HG03025 (cell line): ENCODE results near the gene TACC3.

Experiments used
- ATAC-seq: cut with Tn5 transposase; IDR thresholded peaks from one replicate; pipeline ENCODE4 v1.9.1; 2021; ENCODE audit warnings: mild to moderate bottlenecking, moderate library complexity; ENCODE audit not compliant: unreplicated experiment, low FRiP score

TACC3 gene

DNA sequence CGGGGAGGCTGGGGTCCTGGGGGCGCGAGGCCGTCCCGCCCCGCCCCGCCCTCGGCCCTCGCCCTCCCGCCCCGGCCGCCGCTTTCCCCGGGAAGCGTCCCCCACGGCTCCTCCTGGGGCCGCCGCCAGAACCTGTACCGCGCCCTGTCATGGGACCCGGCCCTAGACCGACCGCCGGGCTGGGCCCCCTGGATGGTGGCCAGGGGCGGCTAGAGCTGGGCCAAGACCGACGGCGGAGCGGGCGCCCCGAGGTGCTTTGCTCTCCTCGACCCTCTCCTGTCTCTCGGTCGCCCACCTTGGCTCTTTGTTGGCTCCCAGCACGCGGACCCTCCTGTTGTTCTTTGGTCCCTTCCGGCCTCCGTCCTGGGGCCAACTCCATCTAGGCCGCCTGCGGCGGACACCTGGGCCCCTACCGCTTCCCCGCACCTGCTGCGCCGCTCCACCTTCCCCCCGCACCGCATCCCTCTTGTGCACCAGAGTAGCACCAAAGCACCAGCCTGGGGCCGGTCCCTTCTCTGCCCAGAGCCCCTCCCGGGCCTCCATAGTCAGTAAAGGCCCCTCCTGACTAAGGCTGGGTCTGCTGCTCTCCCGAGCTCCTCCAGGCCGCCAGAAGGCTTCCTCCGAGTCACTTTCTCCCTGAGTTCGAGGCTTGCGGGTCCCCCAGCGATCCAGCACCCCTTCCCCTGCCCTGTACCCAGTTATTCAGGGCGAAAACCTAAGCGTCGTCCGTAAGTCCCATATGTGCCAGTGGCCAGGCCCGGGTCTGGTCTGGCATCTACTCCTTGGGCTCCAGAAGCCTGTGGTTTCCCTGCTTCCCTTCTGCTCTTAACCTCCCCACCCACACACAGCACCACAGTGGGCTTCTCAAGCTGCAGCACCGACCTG lies 587 bp downstream of the TACC3 start:
- peak; percentile 7 for ATAC-seq

GRCh38 chr4:1722551-1723118 lies 1.3 kb downstream of the TACC3 start:
- ATAC-seq = no peak

DNA sequence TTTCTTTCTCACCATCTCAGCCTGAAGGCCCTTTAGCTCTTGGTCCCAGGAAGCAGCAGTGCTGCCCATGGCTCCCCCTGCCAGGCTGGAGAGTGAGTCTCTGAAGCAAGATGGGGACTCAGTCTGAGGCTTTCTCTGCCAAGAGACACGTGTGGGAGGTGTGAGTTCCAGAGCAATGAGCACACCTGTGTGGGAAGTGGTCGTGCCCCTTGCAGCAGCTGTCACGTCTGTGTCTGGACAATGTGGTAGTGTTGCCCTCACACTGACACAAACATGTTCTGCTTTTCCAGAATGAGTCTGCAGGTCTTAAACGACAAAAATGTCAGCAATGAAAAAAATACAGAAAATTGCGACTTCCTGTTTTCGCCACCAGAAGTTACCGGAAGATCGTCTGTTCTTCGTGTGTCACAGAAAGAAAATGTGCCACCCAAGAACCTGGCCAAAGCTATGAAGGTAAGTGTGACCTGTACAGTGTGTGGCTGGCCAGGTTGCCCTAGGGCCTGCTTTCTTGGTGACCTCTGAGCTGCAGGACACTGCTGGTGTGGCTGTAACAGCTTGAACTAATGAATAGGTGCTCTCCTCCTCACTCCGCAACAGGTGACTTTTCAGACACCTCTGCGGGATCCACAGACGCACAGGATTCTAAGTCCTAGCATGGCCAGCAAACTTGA lies 1.9 kb downstream of the TACC3 start:
- ATAC-seq = no peak

DNA sequence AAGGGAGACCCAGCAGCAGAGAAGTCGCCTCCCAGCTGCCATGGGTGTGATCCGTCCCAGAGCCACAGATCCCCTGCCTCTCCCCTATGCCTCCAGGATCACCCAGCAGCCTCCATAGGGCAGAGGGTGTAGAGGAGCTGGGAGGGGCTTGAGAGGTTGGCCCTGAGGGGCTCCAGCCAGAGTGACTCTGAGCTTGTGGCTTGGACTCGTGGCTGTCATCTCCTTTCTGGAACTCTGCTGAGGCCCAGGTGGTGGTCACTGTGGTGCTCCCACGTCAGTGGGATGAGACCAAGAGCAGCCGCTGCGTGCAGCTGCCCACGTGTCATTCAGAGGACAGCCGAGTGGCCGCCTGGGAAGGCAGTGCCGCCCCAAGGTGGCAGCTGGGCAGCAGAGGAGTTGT lies 4.2 kb downstream of the TACC3 start:
- no peak for ATAC-seq

GRCh38 chr4:1726146-1726934 lies 5.0 kb downstream of the TACC3 start:
- ATAC-seq = no peak

GRCh38 chr4:1727117-1728031 lies 6.1 kb downstream of the TACC3 start:
- ATAC-seq = no peak

DNA sequence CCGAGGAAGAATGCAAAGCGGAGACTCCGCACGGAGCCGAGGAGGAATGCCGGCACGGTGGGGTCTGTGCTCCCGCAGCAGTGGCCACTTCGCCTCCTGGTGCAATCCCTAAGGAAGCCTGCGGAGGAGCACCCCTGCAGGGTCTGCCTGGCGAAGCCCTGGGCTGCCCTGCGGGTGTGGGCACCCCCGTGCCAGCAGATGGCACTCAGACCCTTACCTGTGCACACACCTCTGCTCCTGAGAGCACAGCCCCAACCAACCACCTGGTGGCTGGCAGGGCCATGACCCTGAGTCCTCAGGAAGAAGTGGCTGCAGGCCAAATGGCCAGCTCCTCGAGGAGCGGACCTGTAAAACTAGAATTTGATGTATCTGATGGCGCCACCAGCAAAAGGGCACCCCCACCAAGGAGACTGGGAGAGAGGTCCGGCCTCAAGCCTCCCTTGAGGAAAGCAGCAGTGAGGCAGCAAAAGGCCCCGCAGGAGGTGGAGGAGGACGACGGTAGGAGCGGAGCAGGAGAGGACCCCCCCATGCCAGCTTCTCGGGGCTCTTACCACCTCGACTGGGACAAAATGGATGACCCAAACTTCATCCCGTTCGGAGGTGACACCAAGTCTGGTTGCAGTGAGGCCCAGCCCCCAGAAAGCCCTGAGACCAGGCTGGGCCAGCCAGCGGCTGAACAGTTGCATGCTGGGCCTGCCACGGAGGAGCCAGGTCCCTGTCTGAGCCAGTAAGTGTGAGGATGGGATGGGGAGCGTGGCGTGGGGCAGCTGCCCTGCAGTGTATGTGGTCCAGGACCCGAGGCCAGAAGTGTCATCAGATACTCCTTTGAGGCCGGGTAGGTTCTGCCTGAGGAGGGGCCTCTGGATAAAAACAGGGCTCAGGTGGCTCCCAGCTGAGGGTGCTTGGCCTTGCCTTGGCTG lies 7.0 kb downstream of the TACC3 start:
- no peak for ATAC-seq

- no peak for ATAC-seq
These were observed 9.3 kb downstream of the TACC3 start for GRCh38 chr4:1730532-1731135.

DNA sequence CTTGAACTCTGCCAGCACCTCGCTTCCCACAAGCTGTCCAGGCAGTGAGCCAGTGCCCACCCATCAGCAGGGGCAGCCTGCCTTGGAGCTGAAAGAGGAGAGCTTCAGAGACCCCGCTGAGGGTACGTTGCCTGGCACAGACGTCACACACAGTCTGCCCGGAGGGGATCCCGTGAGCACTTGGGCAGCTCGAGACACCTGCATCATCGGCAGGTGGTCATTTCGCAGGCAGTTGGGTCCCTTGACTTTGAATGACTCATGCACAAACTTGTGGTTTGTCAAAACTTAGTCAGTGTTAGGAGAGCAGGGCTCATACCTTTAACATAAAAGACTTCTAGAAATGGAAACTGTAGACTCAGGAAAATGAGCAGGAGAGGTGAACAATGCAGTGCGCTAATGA lies 9.9 kb downstream of the TACC3 start:
- ATAC-seq = no peak

GRCh38 chr4:1732911-1733310 lies 11.6 kb downstream of the TACC3 start:
- no peak for ATAC-seq

DNA sequence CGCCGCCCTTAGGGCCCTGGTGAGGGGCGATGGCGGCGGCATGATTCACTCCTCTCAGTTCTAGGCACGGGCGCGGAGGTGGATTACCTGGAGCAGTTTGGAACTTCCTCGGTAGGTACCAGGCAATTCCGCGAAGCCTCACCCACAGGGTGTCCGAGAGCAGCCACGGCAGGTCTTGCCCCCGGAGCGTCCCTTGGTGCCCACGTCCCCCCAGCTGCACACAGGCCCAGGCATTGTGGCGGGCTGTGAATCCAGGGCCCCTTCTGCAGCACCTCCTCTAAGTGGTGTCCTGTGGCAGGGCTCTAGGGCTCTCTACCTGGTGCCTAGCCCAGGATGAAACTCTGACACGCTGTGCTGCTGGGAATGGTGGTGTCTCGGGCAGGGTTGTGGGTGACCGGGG lies 13.9 kb downstream of the TACC3 start:
- ATAC-seq = no peak

GRCh38 chr4:1736812-1737211 lies 15.5 kb downstream of the TACC3 start:
- ATAC-seq = no peak

DNA sequence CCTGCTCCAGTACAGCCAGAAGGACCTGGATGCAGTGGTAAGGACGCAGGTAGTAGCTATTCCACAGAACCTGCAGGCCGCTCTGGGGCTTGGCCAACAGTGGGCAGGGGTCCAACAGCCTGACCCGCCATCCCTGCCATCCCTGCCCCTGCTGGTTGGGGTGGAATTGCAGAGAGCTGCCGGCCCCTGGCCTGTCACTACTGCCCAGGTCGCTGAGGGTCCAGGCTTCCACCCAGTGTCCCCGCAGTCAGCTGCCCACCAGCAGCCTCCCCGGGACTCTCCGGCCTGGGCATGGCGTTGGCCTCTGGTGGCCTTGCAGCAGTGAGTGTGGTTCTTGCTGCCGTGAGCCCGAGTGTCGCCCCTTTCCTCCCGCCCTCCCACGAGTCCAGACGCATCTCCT lies 16.3 kb downstream of the TACC3 start:
- ATAC-seq = no peak

- ATAC-seq = no peak
These were observed 17.1 kb downstream of the TACC3 start for GRCh38 chr4:1738410-1738809.

DNA sequence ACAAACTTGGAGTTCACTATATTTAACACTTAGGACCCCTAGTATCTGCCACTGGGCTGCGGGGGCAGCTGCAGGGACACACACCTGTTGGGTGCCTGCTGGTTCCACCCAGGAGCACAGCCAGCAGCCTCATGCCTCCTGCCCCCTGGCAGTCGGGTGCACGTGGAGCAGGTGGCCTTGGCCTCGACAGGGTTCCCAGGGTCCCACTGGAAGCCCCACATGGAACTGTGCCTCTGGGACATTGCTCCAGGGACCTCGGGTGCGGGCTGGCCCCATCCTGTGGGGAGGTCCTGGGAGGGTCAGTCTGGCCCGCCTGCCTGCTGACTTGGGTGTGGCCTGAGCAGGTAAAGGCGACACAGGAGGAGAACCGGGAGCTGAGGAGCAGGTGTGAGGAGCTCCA lies 18.0 kb downstream of the TACC3 start:
- ATAC-seq = no peak

GRCh38 chr4:1740021-1740545 lies 18.8 kb downstream of the TACC3 start:
- no peak for ATAC-seq

DNA sequence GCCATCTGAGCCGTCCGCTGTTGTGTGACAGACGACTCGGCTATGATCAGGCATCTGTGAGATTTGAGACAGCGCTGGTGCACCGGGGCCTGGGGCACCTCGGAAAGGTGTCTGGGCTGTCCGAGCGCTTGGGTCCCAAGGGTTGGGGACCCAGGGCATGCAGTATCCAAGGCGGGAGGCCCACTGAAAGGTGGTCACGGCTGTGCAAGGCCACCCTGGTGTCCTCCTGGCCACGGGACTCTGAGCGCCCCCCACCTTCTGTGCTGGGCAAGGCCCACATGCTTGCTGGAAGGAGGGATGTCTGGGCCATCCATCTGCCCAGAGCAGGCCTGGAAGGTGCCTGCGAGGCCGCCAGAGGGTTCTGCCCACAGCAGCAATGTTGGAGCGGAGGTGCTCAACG lies 19.9 kb downstream of the TACC3 start:
- no peak for ATAC-seq

- no peak for ATAC-seq
These were observed 22.2 kb downstream of the TACC3 start for GRCh38 chr4:1743551-1743950.
